HuH-7 (cell line): ENCODE data around the gene PSMB11.
A peak's percentile ranks its signal among the peaks of the same experiment; 100 is the strongest.
"Not testable (repeated sequence)": the region's sequence is repeated elsewhere in the genome, so short reads cannot be mapped to it uniquely, and the experiment has no call there.

Source experiments
- DNase-seq: peaks from one replicate; pipeline ENCODE4 v3.0.0; 2011; ENCODE audit warnings: low spot score

The PSMB11 gene

DNA sequence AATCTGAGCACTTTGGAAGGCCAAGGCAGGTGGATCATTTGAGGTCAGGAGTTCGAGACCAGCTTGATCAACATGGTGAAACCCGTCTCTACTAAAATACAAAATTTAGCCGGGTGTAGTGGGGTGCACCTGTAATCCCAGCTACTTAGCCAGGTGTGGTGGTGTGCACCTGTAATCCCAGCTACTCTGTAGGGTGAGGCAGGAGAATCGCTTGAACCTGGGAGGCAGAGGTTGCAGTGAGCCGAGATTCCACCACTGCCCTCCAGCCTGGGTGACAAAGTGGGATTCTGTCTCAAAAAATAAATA lies 28.3 kb upstream of the PSMB11 start:
- DNase-seq, result not testable (repeated sequence)

DNA sequence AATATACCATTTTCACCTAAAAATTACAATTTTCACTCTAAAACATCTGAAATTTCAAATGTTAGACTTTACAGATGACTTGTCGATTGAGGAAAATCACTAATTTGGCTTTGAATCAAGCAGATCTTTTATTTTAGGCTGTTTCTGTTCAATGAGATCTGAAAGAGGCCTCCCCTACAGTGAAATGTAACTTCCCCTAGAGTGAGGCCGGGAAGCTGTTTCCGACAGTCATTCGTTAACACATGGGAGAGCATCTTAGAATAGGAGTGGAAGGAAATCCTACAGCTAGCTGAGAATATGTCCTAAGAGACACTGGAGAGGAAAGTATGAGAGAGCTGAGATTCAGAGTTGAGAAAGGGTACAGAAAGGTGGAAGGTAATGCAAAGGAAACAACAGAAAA lies 26.4 kb upstream of the PSMB11 start:
- DNase-seq, result no peak

- DNase-seq, result no peak
Observed at GRCh38 chr14:23017091-23017490, 24.9 kb upstream of the PSMB11 start.

DNA sequence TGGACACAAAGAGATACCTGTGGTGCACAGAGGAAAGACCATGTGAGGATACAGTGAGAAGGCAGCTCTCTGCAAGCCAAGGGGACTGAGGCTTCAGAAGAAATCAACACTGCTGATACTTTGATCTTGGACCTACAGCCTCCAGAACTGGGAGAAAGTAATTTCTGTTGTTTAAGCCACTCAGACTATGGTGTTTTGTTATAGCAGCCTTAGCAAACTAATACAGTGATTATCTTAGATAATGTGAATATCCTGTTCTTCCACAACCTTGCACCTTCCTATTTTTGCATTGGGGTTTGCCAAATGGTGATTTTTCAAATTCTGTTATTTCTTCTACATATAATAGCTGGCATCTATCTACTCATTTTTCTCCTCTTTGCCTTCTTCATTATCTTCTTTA lies 23.9 kb upstream of the PSMB11 start:
- DNase-seq, result no peak

DNA sequence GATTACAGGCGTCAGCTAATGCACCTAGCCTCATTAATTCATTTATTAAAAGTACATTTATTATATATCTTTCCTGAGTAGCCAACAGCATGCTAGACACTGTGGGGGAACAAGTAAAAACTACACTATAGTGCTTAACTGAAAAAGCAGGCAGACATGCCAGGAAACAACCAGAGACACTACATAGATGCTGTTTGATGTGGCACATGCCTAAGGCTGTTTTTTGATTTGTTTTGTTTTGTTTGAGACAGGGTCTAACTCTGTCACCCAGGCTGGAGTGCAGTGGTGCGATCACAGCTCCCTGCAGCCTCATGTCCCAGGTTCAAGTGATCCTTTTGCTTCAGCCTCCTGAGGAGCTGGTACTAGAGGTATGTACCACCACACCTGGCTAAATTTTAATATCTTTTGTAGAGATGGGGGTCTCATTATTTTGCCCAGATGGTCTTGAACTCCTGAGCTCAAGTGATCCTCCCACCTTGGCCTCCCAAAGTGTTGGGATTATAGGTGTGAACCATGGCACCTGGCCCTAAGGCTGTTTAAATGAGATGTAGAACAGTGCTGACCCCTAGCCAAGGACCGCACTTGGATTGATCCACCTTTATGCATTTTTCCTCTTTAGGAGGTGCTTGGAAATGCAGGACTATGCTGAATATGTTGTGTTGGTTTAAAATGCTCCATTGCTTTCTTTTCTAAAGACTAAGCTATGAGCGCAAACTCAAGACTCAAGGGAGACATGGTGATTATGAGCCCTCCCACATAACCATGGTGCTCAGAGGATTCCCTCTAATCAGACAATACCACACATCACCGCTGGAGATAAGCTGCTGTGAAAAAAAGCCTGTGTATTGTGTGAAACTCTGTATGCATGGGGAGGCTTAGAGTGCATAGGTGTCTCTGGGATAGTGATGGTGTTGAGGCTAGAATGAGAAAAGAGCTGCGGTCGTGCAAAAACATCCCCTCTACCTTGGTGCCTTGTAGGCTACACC lies 21.6 kb upstream of the PSMB11 start:
- no peak for DNase-seq

DNA sequence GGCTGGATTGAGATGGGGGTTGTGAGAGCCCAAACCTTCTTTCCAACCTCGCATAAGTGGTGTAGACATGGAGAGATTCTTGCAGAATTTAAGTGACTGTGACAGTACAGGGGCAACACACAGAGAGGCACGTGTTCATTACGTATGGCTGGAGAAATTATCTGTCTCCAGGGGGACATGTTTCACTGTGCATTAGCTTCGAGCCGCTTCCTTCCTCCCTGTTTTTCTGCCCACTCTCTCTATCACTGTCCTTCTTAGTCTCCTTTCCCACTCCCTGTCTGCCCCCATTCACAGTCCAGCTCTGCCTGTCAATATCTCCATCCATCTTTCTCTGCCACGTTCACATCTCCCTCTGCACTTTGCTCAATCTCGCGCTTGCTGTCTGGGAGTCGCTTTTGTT lies 20.6 kb upstream of the PSMB11 start:
- DNase-seq, result no peak

DNA sequence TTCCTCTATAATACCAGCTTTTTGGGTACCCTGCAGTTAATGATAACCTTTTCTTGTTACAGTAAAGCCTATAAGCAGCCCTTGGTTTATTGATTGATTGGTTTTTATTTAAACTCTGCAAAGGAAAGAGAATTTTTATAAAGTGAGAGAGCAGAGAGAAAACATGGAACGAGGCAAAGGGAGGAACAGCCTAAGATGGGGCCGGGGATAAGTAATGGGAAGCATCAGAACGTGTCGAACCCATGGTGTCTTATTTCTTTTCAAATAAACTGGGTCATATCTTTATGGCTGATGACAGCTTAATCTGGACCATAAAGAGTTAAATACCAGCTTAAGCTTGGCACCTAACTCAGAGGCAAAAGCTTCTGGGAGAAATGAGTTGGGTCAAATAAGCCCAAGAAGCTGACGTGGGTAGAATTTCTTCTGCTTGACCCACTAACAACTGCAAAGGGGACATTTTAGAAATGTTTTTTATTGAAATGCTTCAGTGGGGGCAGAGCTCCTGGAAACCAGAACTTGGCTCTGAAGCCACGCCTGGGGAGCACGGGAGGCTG lies 20.0 kb upstream of the PSMB11 start:
- DNase-seq, result no peak

DNA sequence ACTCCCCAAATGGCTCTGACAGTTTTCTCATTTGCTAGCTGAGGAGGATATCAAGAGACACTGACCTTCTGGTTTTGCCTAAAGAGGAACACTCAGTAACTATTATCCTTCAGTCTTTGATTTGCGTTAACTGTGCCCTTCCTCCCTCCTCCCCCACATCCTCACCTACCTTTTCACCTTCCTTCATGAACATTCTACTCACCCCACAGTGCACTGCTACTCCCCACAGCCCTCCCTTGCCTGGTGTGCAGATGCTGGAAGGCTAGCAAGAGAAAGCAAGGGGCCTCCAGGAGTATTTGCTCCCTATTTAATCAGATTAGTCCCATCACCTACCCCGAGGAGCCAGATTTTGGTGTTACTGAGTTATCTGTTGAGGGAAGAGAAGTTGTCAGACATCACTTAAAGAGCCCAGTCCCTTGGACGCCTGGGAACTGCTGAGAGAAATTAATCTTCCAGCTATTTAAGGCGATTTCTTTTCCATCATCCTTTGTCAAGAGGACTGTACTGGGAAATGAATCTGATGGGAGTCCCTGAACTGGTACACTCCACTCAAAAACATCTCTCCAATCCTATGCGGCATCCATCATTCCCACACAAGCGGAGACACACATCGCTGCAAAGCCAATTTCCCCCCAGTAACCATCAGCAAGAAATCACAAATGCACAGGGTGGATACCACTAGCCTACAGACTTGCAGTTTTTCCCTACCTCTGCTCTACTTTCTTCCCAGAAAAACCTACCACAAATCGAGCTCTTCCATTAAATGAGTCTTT lies 18.8 kb upstream of the PSMB11 start:
- DNase-seq, result no peak

DNA sequence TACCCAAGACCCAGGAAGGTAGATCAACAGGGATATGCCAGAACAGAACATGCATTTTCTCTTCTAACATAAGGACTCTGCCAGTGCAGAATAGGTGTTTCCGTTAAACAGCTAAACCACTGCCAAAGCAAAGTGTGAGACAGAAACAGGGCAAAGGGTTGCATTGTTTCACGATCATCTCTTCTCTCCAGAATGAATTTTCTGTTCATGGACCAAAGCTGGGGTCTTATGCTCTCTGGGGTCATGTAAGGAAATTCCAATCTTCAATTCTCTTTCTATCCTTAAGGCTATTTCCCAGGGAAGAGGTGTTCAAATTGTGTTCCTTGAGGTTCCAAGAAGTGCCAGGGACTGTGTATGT lies 18.2 kb upstream of the PSMB11 start:
- DNase-seq, result no peak

DNA sequence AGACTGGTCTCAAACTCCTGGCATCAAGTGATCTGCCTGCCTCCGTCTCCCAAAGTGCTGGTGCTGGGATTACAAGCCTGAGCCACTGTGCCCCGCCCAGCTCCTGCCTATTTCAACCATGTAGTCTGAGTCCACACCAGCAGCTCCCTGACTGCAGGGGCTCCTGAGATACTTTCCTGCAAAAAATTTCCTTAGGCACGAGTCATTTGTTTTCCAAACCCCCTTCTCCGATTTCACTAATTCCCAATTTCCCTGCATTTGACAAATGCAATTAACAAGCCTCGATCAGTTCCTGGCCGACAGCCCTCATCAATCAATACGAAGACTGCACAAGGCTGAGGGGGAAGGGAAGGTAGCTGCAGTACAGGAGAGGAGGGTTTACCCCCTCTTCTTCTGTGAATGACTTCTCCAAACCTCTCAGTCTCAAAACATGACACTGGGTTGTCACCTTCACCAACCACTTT lies 17.4 kb upstream of the PSMB11 start:
- no peak for DNase-seq

- peak; percentile 59 for DNase-seq
Observed at GRCh38 chr14:23025151-23025814, 16.7 kb upstream of the PSMB11 start.

DNA sequence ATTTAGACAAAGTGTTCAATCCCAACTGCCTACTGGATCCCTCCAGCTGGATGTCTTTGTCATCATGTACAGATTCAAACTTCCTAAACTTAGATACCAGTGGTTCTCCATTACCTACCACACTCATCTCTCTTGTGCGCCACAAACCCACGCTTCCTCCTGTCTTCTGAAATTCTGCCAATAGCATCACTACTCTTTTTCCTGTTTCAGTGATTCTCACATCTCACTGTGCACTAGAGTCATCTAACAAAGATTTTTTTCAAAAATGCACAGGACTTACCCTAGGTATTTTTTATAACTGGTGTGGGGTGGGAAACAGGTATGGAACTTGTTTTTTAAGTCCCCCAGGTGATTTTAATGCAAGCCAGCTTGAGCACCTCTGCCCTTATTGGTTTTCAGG lies 13.2 kb upstream of the PSMB11 start:
- DNase-seq, result no peak

- DNase-seq, result no peak
Observed at GRCh38 chr14:23030936-23031335, 11.1 kb upstream of the PSMB11 start.

DNA sequence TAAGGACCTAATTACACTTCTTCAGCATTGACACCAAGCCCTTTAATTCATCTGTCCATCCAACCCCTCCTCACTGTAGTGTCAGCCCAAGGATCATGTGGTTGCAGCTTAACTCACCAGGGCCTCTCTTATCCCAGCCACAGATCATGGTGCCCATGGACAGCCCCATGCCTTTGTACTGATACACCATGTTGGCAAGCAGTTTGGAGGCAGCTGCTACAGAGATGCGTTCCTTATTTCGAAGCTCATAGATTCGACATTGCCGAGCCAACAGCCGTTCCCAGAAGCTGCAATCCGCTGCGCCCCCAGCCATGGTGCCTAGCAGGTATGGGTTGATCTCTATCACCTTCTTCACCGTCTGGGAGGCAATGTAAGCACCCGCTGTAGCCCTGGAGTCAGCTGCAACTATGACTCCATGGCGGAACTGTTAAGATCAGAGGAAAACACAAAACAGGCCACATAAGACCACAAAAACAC lies 8.7 kb upstream of the PSMB11 start:
- DNase-seq, result no peak

GRCh38 chr14:23033801-23034497 lies 8.1 kb upstream of the PSMB11 start:
- no peak for DNase-seq

- DNase-seq, result peak; percentile 96
Observed at GRCh38 chr14:23034498-23035302, 7.3 kb upstream of the PSMB11 start, which contains the start of gene PSMB5. Gene PSMB5 (minus strand): TSS chr14:23034900. CDS start chr14:23034881, 19 bp downstream.

- DNase-seq, result no peak
Observed at GRCh38 chr14:23035303-23036144, 6.5 kb upstream of the PSMB11 start.

DNA sequence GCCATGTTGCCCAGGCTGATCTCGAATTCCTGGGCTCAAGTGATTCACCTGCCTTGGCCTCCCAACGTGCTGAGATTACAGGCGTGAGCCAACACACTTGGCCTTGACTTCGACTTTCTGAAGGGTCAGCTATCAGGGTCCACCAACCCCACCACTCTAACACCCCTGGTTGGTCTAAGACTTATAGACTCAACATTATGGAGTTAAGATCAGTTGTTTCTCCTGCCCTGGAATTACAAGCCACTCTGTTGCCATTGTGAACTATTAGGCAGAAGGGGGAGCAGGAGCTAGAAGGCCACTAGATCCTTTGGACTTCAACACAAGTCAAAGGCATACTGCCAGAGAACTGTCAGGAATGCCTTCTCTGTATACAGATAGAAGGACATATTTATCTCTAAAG lies 1.9 kb upstream of the PSMB11 start:
- DNase-seq, result no peak

DNA sequence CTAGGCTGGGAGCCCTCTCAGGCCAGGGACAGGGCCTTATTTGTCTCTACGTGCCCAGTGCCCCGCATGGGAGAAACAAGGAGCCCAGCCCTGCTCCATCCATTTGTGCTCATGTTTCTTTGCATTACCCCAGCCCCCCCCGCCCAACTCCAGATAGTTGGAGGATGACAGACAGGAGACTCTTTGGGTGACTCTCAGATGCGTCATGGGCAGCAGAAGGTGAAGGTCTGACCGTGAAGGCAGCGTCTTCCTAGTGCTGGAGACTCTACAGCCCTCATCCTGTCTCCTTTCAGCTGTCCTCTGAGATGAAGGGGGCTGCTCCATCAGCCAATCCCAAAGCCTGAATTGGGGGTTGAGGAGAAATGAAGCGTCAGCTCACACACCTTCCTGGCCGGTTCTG lies 283 bp upstream of the PSMB11 start:
- no peak for DNase-seq

DNA sequence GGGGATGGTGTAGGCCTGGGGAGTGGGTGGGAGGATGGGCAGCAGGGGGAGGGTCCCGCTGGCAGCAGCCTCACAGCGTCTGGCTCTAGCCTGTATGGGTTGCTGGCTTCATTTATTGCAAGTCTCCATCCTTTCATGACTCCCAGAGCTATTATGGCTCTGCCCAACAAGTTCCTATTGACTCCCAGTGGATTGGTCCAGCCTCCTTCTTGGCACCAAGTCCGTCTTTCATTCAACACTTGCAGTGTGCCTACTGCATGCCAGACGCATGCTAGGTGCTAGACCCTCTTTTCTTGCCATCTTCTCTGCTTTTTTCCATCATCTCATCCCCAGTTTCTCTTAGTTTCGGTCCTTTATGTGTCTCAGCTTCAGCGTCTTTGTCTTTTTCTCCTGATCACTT lies 1.1 kb downstream of the PSMB11 start:
- no peak for DNase-seq
